Measurements from ENCODE around the gene CHST15.
A peak's percentile ranks its signal among the peaks of the same experiment; 100 is the strongest.

Gene CHST15

GRCh38 chr10:123993534-123994416 is 99.6 kb downstream of the CHST15 start:
- Histone ChIP-seq H3F3A (ENCODE audit: low read depth) (no peaks in the 10 kb centered on the region), H3K27me3 (ENCODE audit: insufficient read depth, low read length, poor library complexity, severe bottlenecking) (no peaks in the 10 kb centered on the region), H3K9ac (ENCODE audit: low read depth, low read length, poor library complexity, severe bottlenecking) (peak overlapping the region; percentile 16), H4K20me1 (ENCODE audit: insufficient read depth, low read length, poor library complexity, severe bottlenecking) (no peaks in the 10 kb centered on the region), H3K4me1 (ENCODE audit: insufficient read depth, low read length, poor library complexity, severe bottlenecking) (no peaks in the 10 kb centered on the region), H2AFZ (ENCODE audit: low read length) (peak overlapping the region; percentile 97), H3K9me2 (replicated peaks; ENCODE audit: low read depth, low read length) (no peaks in the 10 kb centered on the region), H3K4me3 (ENCODE audit: low read length, poor library complexity, severe bottlenecking) (peak overlapping the region; percentile 68), H3K9me3 (ENCODE audit: insufficient read depth, low read depth, low read length) (no peaks in the 10 kb centered on the region), H3K4me2 (ENCODE audit: low read depth, low read length, poor library complexity, severe bottlenecking) (peak overlapping the region; percentile 74), H3K36me3 (ENCODE audit: insufficient read depth, low read length) (no peaks in the 10 kb centered on the region), H3K79me2 (ENCODE audit: insufficient read depth, low read length) (no peaks in the 10 kb centered on the region)
- no peak for TF ChIP-seq CTCF (conservative IDR thresholded peaks at IDR 0.05; ENCODE audit: low read length)
- no peak for TF ChIP-seq EZH2phosphoT487 (IDR thresholded peaks at IDR 0.05; ENCODE audit: borderline replicate concordance)

GRCh38 chr10:123991611-123992570 is 101.5 kb downstream of the CHST15 start:
- Histone ChIP-seq H3K27me3 (ENCODE audit: insufficient read depth, low read length, poor library complexity, severe bottlenecking) (no peaks in the 10 kb centered on the region), H3K9me2 (replicated peaks; ENCODE audit: low read depth, low read length) (no peaks in the 10 kb centered on the region), H4K20me1 (ENCODE audit: insufficient read depth, low read length, poor library complexity, severe bottlenecking) (no peaks in the 10 kb centered on the region), H3K36me3 (ENCODE audit: insufficient read depth, low read length) (no peaks in the 10 kb centered on the region), H3K4me1 (ENCODE audit: insufficient read depth, low read length, poor library complexity, severe bottlenecking) (no peaks in the 10 kb centered on the region), H3K4me2 (ENCODE audit: low read depth, low read length, poor library complexity, severe bottlenecking) (no peak overlapping the region), H3K9ac (ENCODE audit: low read depth, low read length, poor library complexity, severe bottlenecking) (no peak overlapping the region), H3K9me3 (ENCODE audit: insufficient read depth, low read depth, low read length) (no peaks in the 10 kb centered on the region), H3K79me2 (ENCODE audit: insufficient read depth, low read length) (no peaks in the 10 kb centered on the region), H3K4me3 (ENCODE audit: low read length, poor library complexity, severe bottlenecking) (no peak overlapping the region), H2AFZ (ENCODE audit: low read length) (no peak overlapping the region), H3F3A (ENCODE audit: low read depth) (no peaks in the 10 kb centered on the region)
- TF ChIP-seq EZH2phosphoT487 (IDR thresholded peaks at IDR 0.05; ENCODE audit: borderline replicate concordance) = no peak
- TF ChIP-seq CTCF (conservative IDR thresholded peaks at IDR 0.05; ENCODE audit: low read length) = no peak

- Histone ChIP-seq H3K9me3 (ENCODE audit: insufficient read depth, low read depth, low read length) (no peaks in the 10 kb centered on the region), H2AFZ (ENCODE audit: low read length) (no peak overlapping the region), H3K79me2 (ENCODE audit: insufficient read depth, low read length) (no peaks in the 10 kb centered on the region), H4K20me1 (ENCODE audit: insufficient read depth, low read length, poor library complexity, severe bottlenecking) (no peaks in the 10 kb centered on the region), H3K4me3 (ENCODE audit: low read length, poor library complexity, severe bottlenecking) (no peak overlapping the region), H3K4me1 (ENCODE audit: insufficient read depth, low read length, poor library complexity, severe bottlenecking) (no peaks in the 10 kb centered on the region), H3K9me2 (replicated peaks; ENCODE audit: low read depth, low read length) (no peaks in the 10 kb centered on the region), H3K27me3 (ENCODE audit: insufficient read depth, low read length, poor library complexity, severe bottlenecking) (no peaks in the 10 kb centered on the region), H3K36me3 (ENCODE audit: insufficient read depth, low read length) (no peaks in the 10 kb centered on the region), H3K4me2 (ENCODE audit: low read depth, low read length, poor library complexity, severe bottlenecking) (no peak overlapping the region), H3K9ac (ENCODE audit: low read depth, low read length, poor library complexity, severe bottlenecking) (no peak overlapping the region), H3F3A (ENCODE audit: low read depth) (no peaks in the 10 kb centered on the region)
- no peak for TF ChIP-seq CTCF (conservative IDR thresholded peaks at IDR 0.05; ENCODE audit: low read length)
- no peak for TF ChIP-seq EZH2phosphoT487 (IDR thresholded peaks at IDR 0.05; ENCODE audit: borderline replicate concordance)
Observed at GRCh38 chr10:123990889-123991288, 102.5 kb downstream of the CHST15 start.

Data from Loucy (cell line).